Caki2 (cell line): Measurements from ENCODE around the gene AGTRAP. TPM values are rescaled to one million over a fixed set of nuclear protein-coding genes. Genes with fewer than 3 reads are reported as not detected.
A peak's percentile ranks its signal among the peaks of the same experiment; 100 is the strongest.

Source experiments
- DNase-seq: peaks from one replicate; pipeline ENCODE4 v3.0.0-alpha.2; 2015; ENCODE audit warnings: low read depth
- in situ Hi-C: cut with HindIII; loops from 2 replicates; pipeline ENCODE4 v1.10.0; 2016; ENCODE audit warnings: low sequenced_read_pairs, low pct_unique_long_range_greater_than_20kb, mixed read lengths
- total RNA-seq: library from RNA; depleted of rRNA; stranded (reverse); fragments of >200 nt; shearing (Covaris generic); gene quantifications from 2 replicates; pipeline ENCODE4 v1.2.3, GENCODE V29; 2014; ENCODE audit warnings: low replicate concordance

AGTRAP gene
- total RNA-seq, 1 experiment from 2014 or later, result 116 TPM

- DNase-seq, result no peak
- in situ Hi-C loops, result no loop called here
Observed at GRCh38 chr1:11704194-11704529, 31.8 kb upstream of the AGTRAP start.

- no peak for DNase-seq
- in situ Hi-C loops, result no loop called here
Observed at GRCh38 chr1:11704691-11705475, 31.1 kb upstream of the AGTRAP start.

- DNase-seq, result no peak
- in situ Hi-C loops, result no loop called here
Observed at GRCh38 chr1:11705596-11705995, 30.3 kb upstream of the AGTRAP start.

GRCh38 chr1:11706292-11706691 lies 29.6 kb upstream of the AGTRAP start:
- DNase-seq, result no peak
- in situ Hi-C loops, result no loop called here

GRCh38 chr1:11707621-11708276 lies 28.2 kb upstream of the AGTRAP start:
- peak; percentile 31 for DNase-seq
- in situ Hi-C loops, result no loop called here

GRCh38 chr1:11708554-11709350 lies 27.2 kb upstream of the AGTRAP start:
- in situ Hi-C loops, result no loop called here
- DNase-seq, result peak; percentile 31

- no peak for DNase-seq
- in situ Hi-C loops, result no loop called here
Observed at GRCh38 chr1:11711490-11711889, 24.4 kb upstream of the AGTRAP start.

- in situ Hi-C loops, result no loop called here
- DNase-seq, result no peak
Observed at GRCh38 chr1:11712285-11712684, 23.7 kb upstream of the AGTRAP start.

- no peak for DNase-seq
- in situ Hi-C loops, result no loop called here
Observed at GRCh38 chr1:11713095-11713494, 22.8 kb upstream of the AGTRAP start.

- in situ Hi-C loops, result no loop called here
- no peak for DNase-seq
Observed at GRCh38 chr1:11714831-11715575, 20.9 kb upstream of the AGTRAP start.

- DNase-seq, result peak; percentile 47
- in situ Hi-C loops, result no loop called here
Observed at GRCh38 chr1:11719313-11720032, 16.5 kb upstream of the AGTRAP start.

GRCh38 chr1:11720033-11720376 lies 15.9 kb upstream of the AGTRAP start:
- in situ Hi-C loops, result no loop called here
- DNase-seq, result no peak

- in situ Hi-C loops, result no loop called here
Observed at GRCh38 chr1:11720525-11720924, 15.4 kb upstream of the AGTRAP start.

GRCh38 chr1:11721311-11721710 lies 14.6 kb upstream of the AGTRAP start:
- in situ Hi-C loops, result no loop called here
- no peak for DNase-seq

More at GRCh38 chr1:11720525-11720924, 15.4 kb upstream of the AGTRAP start:
- DNase-seq, result no peak

GRCh38 chr1:11722538-11722937 lies 13.4 kb upstream of the AGTRAP start:
- DNase-seq, result no peak
- in situ Hi-C loops, result no loop called here

- in situ Hi-C loops, result no loop called here
- DNase-seq, result no peak
Observed at GRCh38 chr1:11725616-11726015, 10.3 kb upstream of the AGTRAP start.

- in situ Hi-C loops, result no loop called here
- no peak for DNase-seq
Observed at GRCh38 chr1:11727119-11727518, 8.8 kb upstream of the AGTRAP start.
